Measurements from ENCODE around the gene SPOCD1.

Gene SPOCD1

GRCh38 chr1:31758823-31759222 lies 57.0 kb downstream of the SPOCD1 start:
- in situ Hi-C loops (cut with MboI; ENCODE audit: low sequenced_read_pairs), result no loop called here

- in situ Hi-C loops (cut with MboI; ENCODE audit: low sequenced_read_pairs), result no loop called here
Measured at GRCh38 chr1:31757989-31758388, 57.8 kb downstream of the SPOCD1 start.

DNA sequence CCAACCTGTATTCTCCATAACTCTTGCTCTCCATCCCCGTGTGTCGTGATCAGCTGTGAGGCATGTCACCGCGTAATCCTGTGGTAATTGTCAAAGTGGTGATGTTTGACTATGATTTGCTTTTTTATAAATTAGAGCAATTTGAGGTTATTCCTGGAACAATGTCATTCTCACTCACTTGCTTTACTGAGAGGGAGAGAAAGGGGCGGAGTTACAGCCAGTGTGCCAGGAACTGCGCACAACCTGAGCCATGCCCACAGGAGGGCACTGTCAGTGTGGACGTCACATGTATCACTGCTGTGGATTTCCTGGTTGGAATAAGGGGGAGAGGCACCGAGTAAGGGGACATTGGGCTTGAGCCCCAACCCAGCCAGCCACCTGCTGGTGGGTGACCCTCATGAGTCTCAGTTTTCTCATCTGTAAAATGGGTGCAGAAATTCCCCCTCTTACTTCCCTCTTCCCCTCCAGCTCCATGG lies 58.6 kb downstream of the SPOCD1 start:
- in situ Hi-C loops (cut with MboI; ENCODE audit: low sequenced_read_pairs), result no loop called here

DNA sequence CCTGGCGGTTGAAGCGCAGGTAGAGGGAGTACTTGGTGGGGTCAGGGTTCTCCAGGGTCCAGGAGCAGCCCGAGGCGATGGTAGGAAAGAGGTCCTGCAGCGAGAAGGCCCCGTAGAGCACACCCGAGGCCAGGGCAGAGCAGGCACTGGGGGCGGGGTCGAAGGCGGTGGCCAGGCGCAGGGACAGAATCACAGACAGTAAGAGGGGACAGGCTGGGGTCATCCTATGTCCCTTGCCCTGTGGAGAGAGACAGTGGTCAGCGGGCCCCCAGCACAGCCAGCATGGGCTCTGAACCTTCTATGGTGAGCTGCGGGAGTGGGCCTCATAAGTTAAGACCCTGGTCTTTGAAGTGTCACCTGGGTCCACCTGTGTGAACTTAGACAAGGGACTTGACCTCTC lies 59.2 kb downstream of the SPOCD1 start:
- in situ Hi-C loops (cut with MboI; ENCODE audit: low sequenced_read_pairs), result no loop called here

GRCh38 chr1:31755850-31756492 lies 59.9 kb downstream of the SPOCD1 start:
- in situ Hi-C loops (cut with MboI; ENCODE audit: low sequenced_read_pairs), result no loop called here

DNA sequence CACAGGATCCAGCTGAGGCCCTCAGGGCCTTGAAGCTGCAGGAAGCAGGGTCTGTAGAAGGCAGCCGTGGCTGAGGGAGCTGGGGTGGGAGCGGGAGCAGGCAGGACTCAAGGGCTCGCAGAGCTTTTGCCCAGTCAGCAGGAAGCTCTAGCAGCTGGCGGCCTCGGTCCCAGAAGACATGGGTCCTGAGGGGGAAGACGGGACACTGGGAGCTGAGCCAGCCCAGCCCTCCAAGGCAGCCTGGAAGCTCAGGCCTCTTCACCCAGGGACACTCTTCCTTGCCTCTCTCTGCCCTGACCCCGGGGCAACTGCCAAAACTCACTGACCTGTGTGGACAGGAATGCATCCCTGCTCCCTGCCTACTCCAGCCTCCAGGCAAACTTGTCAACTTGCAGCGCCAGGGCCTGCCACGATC lies 60.6 kb downstream of the SPOCD1 start:
- in situ Hi-C loops (cut with MboI; ENCODE audit: low sequenced_read_pairs), result no loop called here

DNA sequence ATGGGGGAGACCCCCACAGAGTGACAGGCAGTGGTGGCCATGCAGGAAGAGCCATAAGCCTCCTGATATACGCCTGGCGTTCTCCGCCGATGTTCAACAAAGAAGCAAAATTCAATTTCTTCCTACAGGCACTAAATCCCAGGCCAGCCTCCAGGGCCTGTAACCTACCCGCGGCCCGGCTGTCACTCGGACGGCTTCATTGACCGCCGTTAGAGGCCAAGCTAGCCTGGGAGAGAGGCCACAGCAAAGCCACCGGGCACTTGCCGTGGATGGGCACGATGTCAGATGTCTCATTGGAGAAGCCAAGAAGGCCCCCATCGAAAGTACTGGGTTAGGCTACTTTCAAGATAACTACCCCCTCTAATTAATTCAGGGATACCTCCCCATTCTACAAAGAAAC lies 61.4 kb downstream of the SPOCD1 start:
- in situ Hi-C loops (cut with MboI; ENCODE audit: low sequenced_read_pairs), result no loop called here

DNA sequence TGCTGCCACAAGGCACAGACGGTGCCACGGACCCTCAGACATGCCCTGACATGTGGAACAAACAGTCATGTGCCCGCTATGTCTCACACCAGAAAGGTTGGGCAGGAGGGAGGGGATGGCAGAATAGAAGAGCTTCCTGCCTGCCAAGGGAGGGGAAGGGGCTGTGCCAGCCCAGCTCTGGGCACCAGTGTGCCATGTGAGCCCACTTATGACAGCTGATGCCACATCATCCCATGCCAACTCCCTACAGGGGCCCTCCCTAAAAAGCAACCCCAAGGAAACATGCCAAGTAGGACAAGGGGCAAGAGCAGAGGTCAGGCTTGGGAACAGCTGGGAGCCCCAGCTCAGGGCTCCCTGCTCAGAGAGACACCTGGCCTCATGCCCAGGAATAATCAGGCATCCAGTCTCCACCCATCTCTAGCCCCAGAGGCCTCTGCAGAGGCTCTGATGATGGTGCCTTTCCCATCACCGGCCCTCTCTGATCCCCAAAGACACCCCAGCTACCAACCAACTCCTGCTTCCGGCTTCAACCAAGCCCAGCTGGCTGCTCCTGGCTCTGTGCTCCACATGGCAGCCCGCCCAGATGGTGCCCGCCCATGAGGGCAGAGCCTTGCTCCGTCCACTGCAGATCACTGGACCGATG lies 62.0 kb downstream of the SPOCD1 start:
- in situ Hi-C loops (cut with MboI; ENCODE audit: low sequenced_read_pairs), result no loop called here

DNA sequence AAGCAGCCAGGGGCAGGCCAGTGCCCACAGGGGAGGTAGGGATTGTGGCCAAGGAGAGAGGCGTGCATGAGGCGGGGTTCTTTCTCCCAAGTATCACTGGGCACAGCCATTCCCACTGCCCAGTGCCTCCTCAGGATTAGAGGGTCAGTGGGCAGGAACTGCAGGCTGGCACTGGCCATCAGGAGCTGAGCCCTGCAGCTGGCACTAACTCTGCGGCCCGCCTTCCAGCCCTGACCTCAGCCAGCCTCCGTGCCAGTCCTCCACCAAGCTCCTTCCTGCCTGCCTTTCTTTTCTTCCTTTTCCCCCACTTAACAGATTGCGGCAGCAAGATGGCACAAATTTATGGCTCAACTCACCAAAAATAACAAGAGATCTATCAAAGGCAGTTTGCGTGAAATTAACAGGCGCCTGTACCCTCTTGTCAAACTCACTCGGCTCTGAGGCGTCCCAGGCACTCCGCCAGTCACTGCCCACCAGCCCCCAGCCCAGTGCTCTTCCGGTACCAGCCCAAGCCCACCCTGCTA lies 62.8 kb downstream of the SPOCD1 start:
- in situ Hi-C loops (cut with MboI; ENCODE audit: low sequenced_read_pairs), result no loop called here

DNA sequence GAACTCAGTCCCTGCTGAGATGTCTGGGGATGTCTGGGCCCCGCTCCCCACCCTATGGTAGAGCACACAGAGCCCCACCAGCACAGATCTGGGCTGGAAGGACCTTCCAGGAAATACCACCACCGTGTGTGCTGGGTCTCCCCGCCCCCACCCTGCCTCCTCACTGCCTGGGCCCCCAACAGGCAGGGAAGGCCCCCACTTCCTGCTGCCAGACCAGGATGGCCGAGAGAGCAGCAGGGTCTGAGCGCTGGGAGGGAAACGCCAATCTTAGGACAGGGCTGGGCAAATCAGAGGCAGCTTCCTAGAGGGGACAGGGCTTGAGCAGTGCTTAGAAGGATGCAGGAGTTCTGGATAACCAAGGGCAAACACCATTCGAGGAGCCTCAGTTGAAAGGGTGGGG lies 63.6 kb downstream of the SPOCD1 start:
- in situ Hi-C loops (cut with MboI; ENCODE audit: low sequenced_read_pairs), result no loop called here

DNA sequence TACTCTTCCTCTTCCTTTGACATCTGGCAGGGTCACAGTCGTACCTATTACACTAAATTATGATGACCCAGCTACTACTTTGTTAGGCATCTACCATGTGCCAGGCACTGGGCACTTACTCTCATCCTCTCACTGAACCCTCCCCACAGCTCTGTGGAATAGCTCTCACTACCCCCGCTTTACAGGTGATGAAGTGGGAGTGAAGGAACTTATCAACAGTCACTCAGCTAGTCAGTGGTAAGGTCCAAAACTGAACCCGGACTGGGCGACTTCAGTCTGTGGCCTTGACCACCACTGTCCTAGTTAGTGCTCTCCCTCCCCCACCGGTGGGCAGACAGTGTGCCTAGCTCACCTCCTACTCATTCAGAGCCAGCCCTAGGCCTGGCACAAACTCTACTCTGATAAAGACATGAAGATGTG lies 64.0 kb downstream of the SPOCD1 start:
- in situ Hi-C loops (cut with MboI; ENCODE audit: low sequenced_read_pairs), result no loop called here

- in situ Hi-C loops (cut with MboI; ENCODE audit: low sequenced_read_pairs), result no loop called here
Measured at GRCh38 chr1:31750858-31751510, 64.8 kb downstream of the SPOCD1 start.

DNA sequence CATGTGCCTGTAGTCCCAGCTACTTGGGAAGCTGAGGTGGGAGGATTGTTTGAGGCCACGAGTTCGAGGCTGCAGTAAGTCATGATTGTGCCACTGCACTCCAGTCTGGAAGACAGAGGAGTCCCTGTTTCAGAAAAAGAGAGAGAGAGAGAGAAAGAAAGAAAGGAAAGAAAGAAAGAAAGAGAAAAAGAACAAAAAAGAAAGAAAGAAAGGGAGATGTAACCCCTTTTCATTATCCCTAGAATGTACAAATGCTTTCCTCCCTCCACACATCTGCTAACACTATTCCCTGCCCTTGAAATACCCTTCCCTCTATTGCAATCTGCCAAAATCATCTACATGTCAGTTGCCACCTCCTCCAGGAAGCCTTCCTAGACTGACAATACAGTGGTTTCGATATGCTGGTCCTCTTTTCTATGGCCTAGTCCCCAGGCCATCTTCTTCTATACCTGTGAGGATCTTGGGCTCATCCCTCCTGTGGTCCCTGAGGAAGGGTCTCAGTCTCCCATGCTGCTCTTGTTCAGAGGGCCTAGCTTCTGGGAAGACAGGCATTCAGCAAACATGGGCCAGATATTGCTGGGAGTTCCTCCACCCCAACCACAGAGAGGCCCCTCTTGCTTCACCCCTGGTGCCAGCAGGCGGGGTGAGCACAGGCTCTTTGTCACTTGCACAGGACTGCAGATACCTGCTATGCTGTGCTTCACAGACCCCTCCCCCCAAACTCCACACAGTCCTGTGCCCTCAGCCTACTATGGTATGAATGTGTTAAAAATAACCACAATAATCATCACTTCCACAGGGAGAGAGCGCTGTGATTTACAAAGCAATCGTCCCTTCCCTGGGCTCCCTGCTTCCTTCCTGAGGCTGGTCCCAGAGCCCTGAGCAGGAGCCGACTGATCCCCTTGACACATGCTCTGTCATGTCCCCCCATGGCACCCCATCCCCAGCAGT lies 65.8 kb downstream of the SPOCD1 start:
- in situ Hi-C loops (cut with MboI; ENCODE audit: low sequenced_read_pairs), result no loop called here

DNA sequence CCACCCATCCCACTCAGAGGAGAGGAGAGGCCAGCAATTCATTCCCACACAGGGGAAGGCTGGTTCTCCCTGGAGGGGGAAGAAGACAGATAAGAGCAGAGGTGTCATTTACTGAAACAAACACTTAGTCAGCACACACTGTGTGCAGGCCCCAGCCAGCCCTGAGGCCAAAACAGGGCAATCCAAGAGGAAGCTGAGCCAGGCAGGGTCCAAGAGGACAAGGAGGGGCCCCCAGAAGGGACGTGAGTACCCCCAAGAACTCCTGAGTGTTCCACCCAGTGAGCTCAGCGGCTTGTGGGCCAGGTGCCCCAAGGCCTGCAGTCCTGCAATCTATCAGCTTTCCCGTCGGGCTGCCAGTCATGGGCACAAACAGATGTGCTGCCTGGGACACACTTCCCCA lies 67.5 kb downstream of the SPOCD1 start:
- in situ Hi-C loops (cut with MboI; ENCODE audit: low sequenced_read_pairs), result no loop called here

GRCh38 chr1:31747304-31747703 lies 68.5 kb downstream of the SPOCD1 start:
- in situ Hi-C loops (cut with MboI; ENCODE audit: low sequenced_read_pairs), result no loop called here

DNA sequence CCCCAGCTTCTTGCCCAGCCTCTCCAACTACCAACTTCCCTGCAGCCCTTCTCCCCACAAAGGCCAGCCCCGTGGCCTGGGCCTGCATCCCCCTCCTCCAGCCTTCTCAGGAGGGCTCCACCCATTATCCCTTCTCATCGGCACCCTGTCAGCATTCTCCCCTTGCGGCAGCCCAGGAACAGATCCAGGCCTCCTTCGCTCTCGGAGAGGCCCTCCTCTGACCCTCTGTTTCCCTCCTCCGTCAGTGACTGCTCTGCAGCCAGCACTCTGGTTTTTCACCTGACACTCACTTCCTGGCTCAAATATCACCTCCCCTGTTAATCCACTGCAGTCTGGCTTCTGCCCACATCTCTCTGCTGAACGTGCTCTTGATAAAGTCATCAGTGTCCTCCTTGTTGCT lies 69.1 kb downstream of the SPOCD1 start:
- in situ Hi-C loops (cut with MboI; ENCODE audit: low sequenced_read_pairs), result no loop called here

DNA sequence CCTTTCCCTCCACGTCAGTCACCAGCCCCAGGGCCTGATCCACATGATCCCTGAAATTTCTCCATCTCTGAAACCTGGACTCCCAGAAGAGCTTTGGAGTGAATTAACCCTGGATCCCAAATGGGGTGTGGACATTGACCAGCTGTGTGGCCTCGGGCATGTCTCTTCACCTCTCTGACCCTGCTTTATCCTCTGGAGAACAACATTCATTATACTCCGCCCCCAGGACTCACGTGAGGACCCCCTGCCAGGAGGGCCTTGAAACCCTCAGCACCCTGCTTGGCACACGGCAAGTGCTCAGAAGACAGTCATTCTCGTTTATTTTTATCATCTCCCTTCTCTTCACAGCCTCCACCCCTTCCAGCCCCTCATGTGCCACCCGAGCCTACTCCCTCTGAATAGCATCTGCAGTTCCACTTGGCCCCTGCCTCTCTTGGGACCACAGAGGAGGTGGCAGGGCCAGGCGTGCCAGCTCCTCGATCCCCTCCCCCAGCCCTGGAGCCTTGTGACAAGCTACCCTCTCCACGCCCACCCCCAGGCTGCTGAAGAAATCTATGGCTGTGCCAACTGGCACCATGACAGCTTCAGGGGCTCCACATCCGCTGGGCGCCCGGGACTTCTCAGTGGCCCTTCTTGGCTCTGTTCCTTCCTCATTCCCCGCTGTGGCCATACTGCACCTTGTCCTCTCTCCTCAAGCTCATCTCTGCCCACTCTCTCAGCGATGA lies 69.7 kb downstream of the SPOCD1 start:
- in situ Hi-C loops (cut with MboI; ENCODE audit: low sequenced_read_pairs), result no loop called here

GRCh38 chr1:31745096-31745945 lies 70.5 kb downstream of the SPOCD1 start:
- in situ Hi-C loops (cut with MboI; ENCODE audit: low sequenced_read_pairs), result no loop called here

DNA sequence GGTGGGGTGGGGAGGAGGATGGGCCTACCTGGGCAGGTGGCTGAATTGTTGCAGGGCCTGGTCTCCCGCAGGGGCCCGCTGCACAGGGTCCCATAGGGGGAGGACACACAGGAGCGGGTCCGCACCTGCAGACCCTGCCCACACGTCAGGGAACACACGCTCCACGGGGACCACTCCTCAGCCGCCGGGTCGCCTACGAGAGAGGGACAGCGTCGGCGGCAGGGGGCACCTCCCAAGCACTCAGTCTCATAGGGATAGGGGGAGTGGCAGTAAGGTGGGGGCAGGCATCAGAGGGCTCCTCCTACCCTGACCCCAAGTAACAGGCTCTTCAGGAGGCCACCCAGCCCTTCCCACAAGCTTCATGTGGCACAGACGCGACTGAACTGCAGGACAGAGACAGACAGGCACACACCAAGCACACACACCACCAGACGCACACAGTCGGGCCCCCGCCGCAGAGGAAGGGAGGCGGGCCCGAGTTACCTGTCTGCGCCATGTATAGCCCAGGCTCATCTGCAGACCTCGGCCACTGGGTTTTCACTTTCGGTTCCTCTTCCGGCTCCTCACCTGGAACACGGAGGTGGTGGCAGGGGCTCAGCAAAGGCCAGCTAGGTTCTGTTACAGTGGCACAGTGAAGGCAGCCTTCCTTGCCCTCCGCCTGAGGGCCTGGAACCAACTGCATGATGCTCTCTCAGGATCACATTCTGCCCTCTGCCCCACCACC lies 71.5 kb downstream of the SPOCD1 start:
- in situ Hi-C loops (cut with MboI; ENCODE audit: low sequenced_read_pairs), result no loop called here

Measured in HL-60/S4 treated with retinoic acid at 250 ng/mL for 4 days and 3 days (cell line).